H1 (cell line): ENCODE results near the gene PDYN. TPM values are rescaled to one million over a fixed set of nuclear protein-coding genes. Genes with fewer than 3 reads are reported as not detected.

Experiments used
- CTCF ChIA-PET: fragments of 300-600 bp; sonication (Branson Sonifier 250); formaldehyde crosslinking; loops from one replicate; lab custom pipeline; 2021; ENCODE audit not compliant: partially characterized antibody; lab: Charles Lee
- POLR2A ChIA-PET: fragments of 300-600 bp; sonication (Branson Sonifier 250); formaldehyde crosslinking; loops from one replicate; lab custom pipeline; 2021; ENCODE audit warnings: inconsistent platforms; ENCODE audit not compliant: partially characterized antibody; lab: Charles Lee
- DNase-seq, 2 experiments: peaks; one replicate each; pipeline versions ENCODE4 v3.0.0 to v3.0.0-alpha.2; 2010 to 2022; ENCODE audit warnings: low spot score in 2 of 2, low read depth in 1 of 2, mixed read lengths in 1 of 2
- FAIRE-seq: peaks from 2 replicates; lab custom pipeline; 2011; peaks lifted over from hg19 to GRCh38; lab: Jason Lieb, UNC
- H2AFZ ChIP-seq: 2 replicates; pipeline ENCODE4 v1.8.1; 2012; ENCODE audit warnings: low read length, inconsistent platforms
- H2AK5ac ChIP-seq: 2 replicates; pipeline ENCODE4 v1.6.1; 2013; ENCODE audit warnings: low read depth, low read length
- H2BK120ac ChIP-seq: replicated peaks from 2 replicates; pipeline ENCODE3; 2013; ENCODE audit warnings: low read depth, low read length, inconsistent platforms
- H2BK12ac ChIP-seq: 2 replicates; pipeline ENCODE4 v1.6.1; 2013; ENCODE audit warnings: low read depth, low read length
- H2BK15ac ChIP-seq: 2 replicates; pipeline ENCODE4 v1.6.1; 2013; ENCODE audit warnings: low read length
- H2BK20ac ChIP-seq: 2 replicates; pipeline ENCODE4 v1.6.1; 2013; ENCODE audit warnings: low read length
- H2BK5ac ChIP-seq: 2 replicates; pipeline ENCODE4 v1.6.1; 2013; ENCODE audit warnings: low read depth, low read length
- H3K14ac ChIP-seq: 2 replicates; pipeline ENCODE4 v1.6.1; 2013; ENCODE audit warnings: inconsistent platforms; ENCODE audit not compliant: insufficient read length
- H3K18ac ChIP-seq: 2 replicates; pipeline ENCODE4 v1.6.1; 2013; ENCODE audit warnings: low read length; ENCODE audit errors: extremely low read depth
- H3K23ac ChIP-seq: 2 replicates; pipeline ENCODE4 v1.6.1; 2013; ENCODE audit warnings: inconsistent platforms; ENCODE audit not compliant: insufficient read length
- H3K23me2 ChIP-seq: 2 replicates; pipeline ENCODE4 v1.6.1; 2013; ENCODE audit warnings: low read depth, low read length
- H3K27ac ChIP-seq: 2 replicates; pipeline ENCODE4 v1.6.1; 2011; ENCODE audit warnings: low read depth, low read length, inconsistent platforms
- H3K27me3 ChIP-seq, 4 experiments: replicated peaks in 1 of 4; 1 replicate in 1 of 4; 2 replicates in 3 of 4; pipeline versions ENCODE4 v1.6.1 to v1.8.1; 2011 to 2013; ENCODE audit warnings: low read length in 3 of 4, mild to moderate bottlenecking in 3 of 4, inconsistent platforms in 2 of 4, mixed read lengths in 2 of 4, moderate library complexity in 1 of 4; ENCODE audit not compliant: control insufficient read depth in 3 of 4, insufficient read depth in 3 of 4; ENCODE audit errors: extremely low read depth in 1 of 4
- H3K36me3 ChIP-seq, 4 experiments: 2 replicates each; pipeline versions ENCODE4 v1.6.1 to v1.8.1; 2011 to 2013; ENCODE audit warnings: mild to moderate bottlenecking in 4 of 4, low read length in 3 of 4, moderate library complexity in 2 of 4, control low read depth in 1 of 4, inconsistent platforms in 1 of 4; ENCODE audit not compliant: insufficient read depth in 4 of 4, control insufficient read depth in 2 of 4
- H3K4ac ChIP-seq: replicated peaks from 2 replicates; pipeline ENCODE3; 2013; ENCODE audit warnings: low read length, low read depth, mixed read lengths, inconsistent platforms; ENCODE audit not compliant: insufficient read length
- H3K4me1 ChIP-seq, 4 experiments: replicated peaks in 1 of 4; 1 replicate in 1 of 4; 2 replicates in 3 of 4; pipeline versions ENCODE4 v1.6.1 to v1.8.1; 2011 to 2013; ENCODE audit warnings: low read length in 3 of 4, inconsistent platforms in 2 of 4, mixed read lengths in 1 of 4; ENCODE audit not compliant: insufficient read depth in 4 of 4, control insufficient read depth in 3 of 4
- H3K4me2 ChIP-seq, 2 experiments: 2 replicates each; pipeline versions ENCODE4 v1.6.1 to v1.8.1; 2011 to 2013; ENCODE audit warnings: low read depth in 2 of 2, low read length in 2 of 2, control low read depth in 1 of 2, inconsistent platforms in 1 of 2, mild to moderate bottlenecking in 1 of 2; ENCODE audit not compliant: insufficient read depth in 1 of 2
- H3K4me3 ChIP-seq, 4 experiments: fragments of 200-600, 300-600 bp in 1 of 4; sonication (generic), shearing (Covaris generic), sonication (Bioruptor Twin) in 1 of 4; 2 replicates each; pipeline versions ENCODE4 v1.5.1 to v1.8.1; 2011 to 2016; ENCODE audit warnings: low read length in 4 of 4, low read depth in 3 of 4, control low read depth in 2 of 4, inconsistent platforms in 2 of 4, mild to moderate bottlenecking in 2 of 4, mixed read lengths in 1 of 4, moderate library complexity in 1 of 4; ENCODE audit not compliant: insufficient read depth in 2 of 4; ENCODE audit errors: extremely low read depth in 1 of 4
- H3K56ac ChIP-seq: replicated peaks from 2 replicates; pipeline ENCODE3; 2013; ENCODE audit warnings: low read depth, mild to moderate bottlenecking, mixed read lengths, low read length, inconsistent platforms; ENCODE audit not compliant: insufficient read length
- H3K79me1 ChIP-seq: 2 replicates; pipeline ENCODE4 v1.6.1; 2013; ENCODE audit warnings: low read depth, low read length, control low read depth
- H3K79me2 ChIP-seq, 2 experiments: 2 replicates each; pipeline versions ENCODE4 v1.6.1 to v1.8.1; 2012 to 2013; ENCODE audit warnings: low read length in 2 of 2, mild to moderate bottlenecking in 2 of 2, inconsistent platforms in 1 of 2; ENCODE audit not compliant: insufficient read depth in 2 of 2, control insufficient read depth in 1 of 2
- H3K9ac ChIP-seq, 4 experiments: replicated peaks in 1 of 4; 1 replicate in 1 of 4; 2 replicates in 3 of 4; pipeline versions ENCODE4 v1.6.1 to v1.8.1; 2011 to 2013; ENCODE audit warnings: low read depth in 3 of 4, low read length in 3 of 4, control low read depth in 2 of 4, mild to moderate bottlenecking in 2 of 4, moderate library complexity in 2 of 4, inconsistent platforms in 1 of 4; ENCODE audit errors: extremely low read depth in 1 of 4
- H3K9me3 ChIP-seq, 2 experiments: 2 replicates each; pipeline versions ENCODE4 v1.6.1 to v1.8.1; 2012 to 2013; ENCODE audit warnings: mild to moderate bottlenecking in 2 of 2, moderate library complexity in 2 of 2, control low read depth in 1 of 2, inconsistent platforms in 1 of 2, low read depth in 1 of 2, low read length in 1 of 2, mixed read lengths in 1 of 2; ENCODE audit not compliant: insufficient read depth in 2 of 2
- H4K20me1 ChIP-seq, 2 experiments: replicated peaks in 1 of 2; 2 replicates each; pipeline versions ENCODE3 to v1.8.1; 2011 to 2013; ENCODE audit warnings: inconsistent platforms in 2 of 2, low read length in 2 of 2, mild to moderate bottlenecking in 1 of 2; ENCODE audit not compliant: insufficient read depth in 2 of 2, control insufficient read depth in 1 of 2
- H4K5ac ChIP-seq: 2 replicates; pipeline ENCODE4 v1.6.1; 2013; ENCODE audit warnings: low read length, low read depth, mixed read lengths, inconsistent platforms; ENCODE audit not compliant: insufficient read length
- H4K8ac ChIP-seq: 2 replicates; pipeline ENCODE4 v1.8.0; 2013; ENCODE audit warnings: mild to moderate bottlenecking, moderate library complexity, low read length, inconsistent platforms; ENCODE audit not compliant: insufficient read depth; ENCODE audit errors: extremely low read depth
- H4K91ac ChIP-seq: replicated peaks from 2 replicates; pipeline ENCODE3; 2013; ENCODE audit warnings: low read length, mixed read lengths, inconsistent platforms; ENCODE audit not compliant: insufficient read length
- CBX5 ChIP-seq: fragments of 300-800, 300-1000 bp; sonication (generic); IDR thresholded peaks from 2 replicates; pipeline ENCODE4 v1.7.1; 2016; ENCODE audit warnings: antibody characterized with exemption, low read length, low read depth
- EZH2 ChIP-seq: fragments of 200-600 bp; sonication (generic); IDR thresholded peaks from 2 replicates; pipeline ENCODE4 v1.7.1; 2012; ENCODE audit warnings: low read depth, mild to moderate bottlenecking, moderate library complexity, low read length, inconsistent platforms; ENCODE audit not compliant: severe bottlenecking
- GTF2F1 ChIP-seq: IDR thresholded peaks from 2 replicates; pipeline ENCODE4 v1.6.1; 2012; ENCODE audit warnings: low read depth, low read length, improper control_type of control experiment, borderline replicate concordance
- HDAC2 ChIP-seq, 2 experiments: fragments of 300-600 bp in 1 of 2; sonication (generic) in 1 of 2; IDR thresholded peaks; 2 replicates each; pipeline ENCODE4 v1.6.1; 2011 to 2012; ENCODE audit warnings: low read depth in 2 of 2, low read length in 2 of 2, mild to moderate bottlenecking in 2 of 2, moderate library complexity in 2 of 2, borderline replicate concordance in 1 of 2, inconsistent platforms in 1 of 2
- JUND ChIP-seq: IDR thresholded peaks from 2 replicates; pipeline ENCODE4 v1.6.1; 2011; ENCODE audit warnings: mild to moderate bottlenecking, improper control_type of control experiment, low read length
- KDM4A ChIP-seq: IDR thresholded peaks from one replicate; pipeline ENCODE4 v1.7.1; 2012; ENCODE audit warnings: low read depth, mild to moderate bottlenecking, moderate library complexity, low read length, inconsistent platforms; ENCODE audit not compliant: severe bottlenecking
- MAFK ChIP-seq: IDR thresholded peaks from 2 replicates; pipeline ENCODE4 v1.6.1; 2012; ENCODE audit warnings: low read depth, mild to moderate bottlenecking, improper control_type of control experiment, low read length
- PHF8 ChIP-seq: fragments of 200-600 bp; sonication (generic); conservative IDR thresholded peaks from 2 replicates; pipeline ENCODE4 v1.7.1; 2012; ENCODE audit warnings: low read depth, mild to moderate bottlenecking, inconsistent platforms, low read length, moderate library complexity
- SP1 ChIP-seq: IDR thresholded peaks from 2 replicates; pipeline ENCODE4 v1.6.1; 2011; ENCODE audit warnings: low read depth, low read length
- SRF ChIP-seq: IDR thresholded peaks from 2 replicates; pipeline ENCODE4 v1.6.1; 2011; ENCODE audit warnings: mild to moderate bottlenecking, low read depth, low read length, moderate library complexity
- TCF12 ChIP-seq: IDR thresholded peaks from 2 replicates; pipeline ENCODE4 v1.6.1; 2011; ENCODE audit warnings: low read depth, mild to moderate bottlenecking, low read length
- YY1 ChIP-seq: IDR thresholded peaks from 2 replicates; pipeline ENCODE4 v1.6.1; 2011; ENCODE audit warnings: low read depth, mild to moderate bottlenecking, low read length
- WGBS, 2 experiments: shearing (Covaris generic) in 1 of 2; methylation state at CpG; one replicate each; pipeline versions ENCODE4 v1.1.6 to v1.1.7; 2013 to 2015; ENCODE audit warnings: low lambda C conversion rate in 2 of 2, mixed read lengths in 2 of 2, inconsistent platforms in 1 of 2, low coverage in 1 of 2, missing lambda C conversion rate in 1 of 2; ENCODE audit not compliant: insufficient replicate concordance in 2 of 2, insufficient coverage in 1 of 2, insufficient read length in 1 of 2; ENCODE audit errors: extremely low coverage in 1 of 2, missing lambda C conversion rate in 1 of 2; 5-methylcytosine and 5-hydroxymethylcytosine counted together
- polyA plus RNA-seq, 7 experiments: library from polyadenylated mRNA; depleted of rRNA in 3 of 7; stranded (reverse) in 5 of 7; unstranded in 2 of 7; fragments of >200 nt in 5 of 7; fragments of 200-250 nt in 2 of 7; gene quantifications; 1 replicate in 5 of 7; 2 replicates in 1 of 7; 4 replicates in 1 of 7; pipeline versions ENCODE4 v1.2.1 to v1.2.3, GENCODE V29; 2011 to 2013; ENCODE audit warnings: missing spikeins in 2 of 7, mixed read lengths in 2 of 7
- total RNA-seq: library from RNA; stranded (reverse); fragmentation: NEBNext Ultra II Directional; extraction: Animal tissue kit (Norgen Biotek cat#: 25700); gene quantifications from 2 replicates; pipeline ENCODE4 v1.2.1, GENCODE V29; 2021

PDYN gene
- total and polyA plus RNA-seq, 2 of the 8 experiments (the other 6 are each of a cell fraction or from before 2014, with no cell fraction given), result 0.54 to 0.60 TPM

DNA sequence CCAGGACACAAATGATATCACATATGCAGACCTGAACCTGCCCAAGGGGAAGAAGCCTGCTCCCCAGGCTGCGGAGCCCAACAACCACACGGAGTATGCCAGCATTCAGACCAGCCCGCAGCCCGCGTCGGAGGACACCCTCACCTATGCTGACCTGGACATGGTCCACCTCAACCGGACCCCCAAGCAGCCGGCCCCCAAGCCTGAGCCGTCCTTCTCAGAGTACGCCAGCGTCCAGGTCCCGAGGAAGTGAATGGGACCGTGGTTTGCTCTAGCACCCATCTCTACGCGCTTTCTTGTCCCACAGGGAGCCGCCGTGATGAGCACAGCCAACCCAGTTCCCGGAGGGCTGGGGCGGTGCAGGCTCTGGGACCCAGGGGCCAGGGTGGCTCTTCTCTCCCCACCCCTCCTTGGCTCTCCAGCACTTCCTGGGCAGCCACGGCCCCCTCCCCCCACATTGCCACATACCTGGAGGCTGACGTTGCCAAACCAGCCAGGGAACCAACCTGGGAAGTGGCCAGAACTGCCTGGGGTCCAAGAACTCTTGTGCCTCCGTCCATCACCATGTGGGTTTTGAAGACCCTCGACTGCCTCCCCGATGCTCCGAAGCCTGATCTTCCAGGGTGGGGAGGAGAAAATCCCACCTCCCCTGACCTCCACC lies 56.4 kb downstream of the PDYN start:
- Histone ChIP-seq H2AK5ac (no peak overlapping the region), H2AFZ (no peak overlapping the region), H3K23me2 (no peaks in the 10 kb centered on the region), H3K9ac (no peak overlapping the region), H3K36me3 (no peaks in the 10 kb centered on the region)
- DNase-seq, result no peak
- TF ChIP-seq KDM4A (no peak), JUND (no peak), YY1 (no peak), SRF (no peak), GTF2F1 (no peak), MAFK (no peak), SP1 (no peak), PHF8 (no peak), HDAC2 (IDR thresholded peaks at IDR 0.05; ENCODE audit: borderline replicate concordance in 1 of 2, low read depth in 2 of 2, low read length in 2 of 2) (no peak), EZH2 (no peak), CBX5 (no peak), TCF12 (no peak)
- TF ChIP-seq, all 59 proteins: peak for 0
- no peaks in the 10 kb centered on the region; a peak in 1 of 7 replicates for H3K4me1 ChIP-seq
- no peak overlapping the region for H4K91ac ChIP-seq
- 98% methylated on average over 12 of the region's 25 CpGs; no CpG with 5 or more reads in 1 of the 2 experiments for WGBS, 2 experiments
- H3K4me2 ChIP-seq, result no peak overlapping the region
- no peak overlapping the region for H3K56ac ChIP-seq
- H3K23ac ChIP-seq, result no peak overlapping the region
- H3K79me1 ChIP-seq, result no peaks in the 10 kb centered on the region
- H4K8ac ChIP-seq, result no peak overlapping the region
- H3K4ac ChIP-seq, result no peak overlapping the region
- H2BK5ac ChIP-seq, result no peak overlapping the region
- H3K14ac ChIP-seq, result no peak overlapping the region
- H3K27ac ChIP-seq, result no peak overlapping the region
- no peak overlapping the region for H2BK15ac ChIP-seq
- H2BK120ac ChIP-seq, result no peak overlapping the region
- no peak overlapping the region for H2BK20ac ChIP-seq
- H2BK12ac ChIP-seq, result no peak overlapping the region
- no peak overlapping the region for H4K5ac ChIP-seq
- H4K20me1 ChIP-seq, result no peaks in the 10 kb centered on the region
- H3K4me3 ChIP-seq, result no peak overlapping the region
- H3K79me2 ChIP-seq, result no peaks in the 10 kb centered on the region
- no peak overlapping the region for H3K18ac ChIP-seq
- ChIA-PET CTCF (no interaction called here), POLR2A (no interaction called here)
- H3K9me3 ChIP-seq, result no peaks in the 10 kb centered on the region
- no peak for FAIRE-seq
- H3K27me3 ChIP-seq, result no peaks in the 10 kb centered on the region
